HG03565 (cell line): ENCODE results near the gene ITGA6.

Source experiments
- ATAC-seq: cut with Tn5 transposase; IDR thresholded peaks from one replicate; pipeline ENCODE4 v1.9.1; 2021; ENCODE audit warnings: mild to moderate bottlenecking, moderate library complexity; ENCODE audit not compliant: unreplicated experiment

The ITGA6 gene

DNA sequence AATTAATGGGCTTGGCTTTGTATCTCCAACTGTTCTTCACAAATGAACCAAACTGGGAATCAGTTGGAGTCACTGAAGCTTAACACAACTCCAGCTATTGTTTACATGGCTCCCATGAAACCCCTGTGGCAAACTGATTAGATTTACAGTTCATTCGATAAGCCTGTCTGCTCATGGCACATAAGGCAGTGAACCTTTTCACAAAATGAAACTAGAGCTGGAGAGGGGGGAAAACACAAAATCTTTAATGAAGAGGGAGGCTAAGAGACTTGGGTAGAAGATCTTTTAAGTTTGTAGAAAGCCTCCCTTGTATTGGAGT, 11.6 kb upstream of the ITGA6 start:
- no peak for ATAC-seq

GRCh38 chr2:172416447-172417058, 10.8 kb upstream of the ITGA6 start:
- ATAC-seq, result no peak

GRCh38 chr2:172420216-172420615, 7.2 kb upstream of the ITGA6 start:
- no peak for ATAC-seq

GRCh38 chr2:172423160-172423559, 4.2 kb upstream of the ITGA6 start:
- no peak for ATAC-seq

- no peak for ATAC-seq
These were observed 2.0 kb upstream of the ITGA6 start for GRCh38 chr2:172425336-172425735.

- no peak for ATAC-seq
These were observed 641 bp upstream of the ITGA6 start for GRCh38 chr2:172426635-172427255.

GRCh38 chr2:172427990-172428831, 825 bp downstream of the ITGA6 start:
- no peak for ATAC-seq

GRCh38 chr2:172428832-172429210, 1.4 kb downstream of the ITGA6 start:
- no peak for ATAC-seq

DNA sequence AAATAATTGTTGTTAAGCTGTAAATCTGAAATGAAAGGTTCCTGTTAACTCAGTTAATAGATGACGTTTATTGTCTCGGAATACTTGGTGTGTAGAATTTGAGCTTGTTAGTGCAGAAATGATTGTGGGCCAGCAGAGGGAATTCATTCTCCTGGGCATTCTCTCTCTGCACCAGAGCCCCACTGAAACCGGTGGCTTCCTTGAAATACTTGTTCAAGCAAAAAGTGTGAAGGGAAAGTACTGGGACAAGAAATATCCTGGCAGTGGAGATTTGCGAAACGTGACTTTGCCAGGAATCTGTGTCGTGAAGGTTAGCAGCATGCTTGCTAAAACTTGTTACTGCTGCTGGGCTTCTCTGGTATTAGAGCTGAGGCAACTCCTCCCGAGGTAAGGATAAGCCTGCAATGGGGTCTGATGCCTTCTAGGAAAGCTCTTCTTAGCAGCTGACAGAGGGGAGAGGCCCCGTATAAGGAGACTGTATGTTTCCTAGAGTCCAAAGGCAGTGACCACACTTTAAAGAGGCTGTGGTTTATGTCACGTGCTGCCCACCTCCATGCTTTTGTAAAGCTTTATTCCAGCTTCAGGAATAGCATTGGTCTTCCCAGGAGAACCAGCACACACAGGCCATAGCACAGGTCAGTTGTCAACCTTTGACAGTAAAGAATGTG, 2.0 kb downstream of the ITGA6 start:
- ATAC-seq, result no peak

GRCh38 chr2:172430027-172430426, 2.6 kb downstream of the ITGA6 start:
- ATAC-seq, result no peak

GRCh38 chr2:172430678-172431077, 3.3 kb downstream of the ITGA6 start:
- ATAC-seq, result no peak

DNA sequence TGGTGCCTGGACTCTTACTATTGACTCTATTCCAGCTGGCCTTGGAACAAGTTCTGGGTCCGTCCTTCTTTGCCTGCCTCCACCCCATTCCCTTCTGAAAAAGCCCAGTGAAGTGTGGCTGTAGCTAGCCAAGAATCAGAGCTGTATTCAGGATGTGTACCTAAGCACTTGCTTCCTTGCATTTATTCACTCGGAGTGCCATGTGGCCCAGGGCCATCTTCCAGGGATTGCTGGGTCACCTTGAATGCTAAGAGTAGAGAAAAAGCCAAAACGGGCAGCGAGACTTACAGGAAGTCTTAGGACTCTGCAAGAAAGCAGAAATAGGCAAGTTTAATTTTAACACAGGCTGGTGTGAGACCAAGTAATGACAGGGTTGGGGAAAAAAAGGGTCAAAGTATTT, 4.1 kb downstream of the ITGA6 start:
- no peak for ATAC-seq

DNA sequence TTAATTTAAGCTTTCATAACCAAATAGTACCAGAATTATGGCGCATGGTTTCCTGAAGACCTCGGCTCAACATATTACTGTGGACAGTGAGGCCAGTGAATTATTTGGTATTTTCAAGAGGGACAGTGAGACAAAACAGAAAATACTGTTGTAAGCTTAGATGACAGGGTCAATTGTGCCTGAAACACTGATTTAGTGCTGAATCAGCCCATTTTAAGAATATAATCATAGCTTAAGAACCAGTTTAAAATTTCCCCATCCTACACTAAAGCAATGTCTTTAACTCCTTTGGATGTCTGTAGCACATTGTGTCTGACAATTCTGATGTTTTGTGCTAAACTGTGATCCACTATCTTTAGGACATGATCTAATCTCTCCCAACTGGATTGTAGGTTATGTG, 4.6 kb downstream of the ITGA6 start:
- ATAC-seq, result no peak

DNA sequence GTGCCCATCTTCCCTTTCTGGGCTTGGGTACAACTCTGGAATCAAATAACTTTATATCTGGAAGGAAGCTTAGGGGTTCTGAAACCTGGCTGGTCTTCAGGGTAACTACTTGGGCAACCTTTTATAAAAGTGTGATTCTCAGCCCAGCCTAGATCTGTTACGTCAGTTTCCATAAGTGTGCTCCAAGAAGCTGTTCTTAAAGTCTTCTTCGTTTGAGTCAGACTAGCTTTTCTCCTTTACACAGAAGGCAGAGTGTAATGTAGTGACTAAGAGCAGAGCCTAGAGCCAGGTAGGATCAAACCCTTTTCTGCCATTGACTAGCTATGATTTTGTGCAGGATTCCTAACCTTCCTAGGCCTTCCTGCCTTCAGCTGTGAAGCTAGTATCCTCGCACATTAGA, 5.8 kb downstream of the ITGA6 start:
- ATAC-seq, result no peak

DNA sequence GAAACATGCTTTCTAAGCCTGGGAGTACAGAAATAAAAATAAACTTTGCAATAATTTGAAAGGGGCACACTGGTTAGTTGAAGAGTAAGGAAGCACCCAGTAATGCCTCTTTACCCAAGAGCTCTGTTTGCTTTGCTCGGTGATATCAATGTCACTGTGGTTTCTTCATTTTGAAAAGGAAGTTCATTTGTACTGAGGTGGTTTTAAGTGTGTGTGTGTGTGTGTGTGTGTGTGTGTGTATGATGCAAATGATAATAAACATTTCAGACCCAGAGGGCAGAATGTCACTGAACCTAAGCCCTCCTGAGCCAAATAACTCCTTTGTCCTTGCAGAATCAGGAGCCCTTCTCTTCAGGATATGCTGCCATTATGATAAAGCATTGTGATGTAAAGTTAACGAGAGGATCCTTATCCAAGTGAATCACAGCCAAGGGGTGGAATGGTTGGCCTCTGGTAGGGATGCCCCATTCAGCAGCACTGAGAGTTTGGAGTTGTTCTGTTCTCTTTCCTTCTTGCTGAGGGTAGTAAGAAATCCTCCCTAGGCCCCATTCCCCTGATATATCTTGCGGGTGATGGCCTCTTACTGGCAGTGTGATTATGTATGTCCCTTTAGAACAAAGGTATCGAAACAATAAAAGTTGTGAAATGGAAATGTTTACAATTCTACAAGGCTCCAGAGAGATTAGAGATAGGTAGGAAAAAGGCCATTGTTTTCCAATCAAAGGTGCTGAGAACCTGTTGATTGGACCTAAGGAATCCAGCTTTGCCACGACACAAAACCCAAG, 7.6 kb downstream of the ITGA6 start:
- ATAC-seq, result no peak

DNA sequence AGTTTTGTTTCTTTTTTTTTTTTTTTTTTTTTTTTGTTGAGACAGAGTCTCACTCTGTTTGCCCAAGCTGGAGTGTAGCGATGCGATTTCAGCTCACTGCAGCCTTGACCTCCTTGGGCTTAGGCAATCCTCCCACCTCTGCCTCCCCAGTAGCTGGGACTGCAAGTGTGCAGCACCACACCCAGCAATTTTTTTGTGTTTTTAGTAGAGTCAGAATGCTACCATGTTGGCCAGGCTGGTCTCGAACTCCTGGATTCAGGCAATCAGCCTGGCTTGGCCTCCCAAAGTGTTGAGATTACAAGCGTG, 8.2 kb downstream of the ITGA6 start:
- ATAC-seq, result no peak

- no peak for ATAC-seq
These were observed 9.5 kb downstream of the ITGA6 start for GRCh38 chr2:172436889-172437288.

DNA sequence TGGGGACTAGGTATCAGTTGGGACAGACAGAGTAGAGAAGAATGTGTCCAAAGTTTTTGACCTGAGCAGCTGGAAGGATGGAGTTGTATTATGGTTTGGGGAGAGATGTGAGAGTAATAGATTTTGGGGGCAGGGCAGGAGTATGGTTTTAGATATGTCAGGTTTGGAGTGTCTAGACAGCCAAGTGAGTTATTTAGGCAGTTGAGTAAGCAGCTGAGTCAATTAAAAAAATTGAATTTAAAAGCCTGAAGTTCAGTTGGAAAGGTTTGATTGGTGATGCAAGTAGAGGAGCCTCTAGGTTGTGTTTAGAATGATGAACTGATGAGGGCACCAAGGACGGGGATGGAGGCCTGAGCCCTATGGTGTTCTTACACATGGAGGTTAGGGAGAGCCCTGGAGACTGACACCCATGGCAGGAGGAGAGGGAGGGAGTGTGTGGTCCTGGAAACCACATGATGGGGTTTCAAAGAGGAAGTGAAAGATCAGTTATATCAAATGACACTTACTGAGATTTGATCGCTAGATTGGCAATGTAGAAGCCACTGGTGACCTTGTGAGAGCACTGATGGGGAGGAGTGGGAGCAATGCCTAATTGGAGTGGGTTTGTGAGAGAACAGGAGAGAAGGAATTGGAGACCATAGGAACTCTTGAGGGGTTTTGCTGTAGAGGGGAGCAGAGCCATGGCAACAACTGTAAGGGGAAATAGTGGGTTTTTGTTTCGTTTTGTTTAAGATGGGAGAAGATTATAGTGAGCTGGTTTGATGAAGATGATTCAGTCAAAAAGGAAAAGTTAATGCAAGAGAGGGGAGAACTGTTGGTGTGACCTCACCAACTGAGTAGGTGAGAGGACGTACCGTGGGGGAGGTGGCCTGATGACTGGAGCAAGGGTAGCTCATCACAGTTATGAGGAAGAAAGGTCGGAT, 10.3 kb downstream of the ITGA6 start:
- peak; percentile 62 for ATAC-seq

- no peak for ATAC-seq
These were observed 11.5 kb downstream of the ITGA6 start for GRCh38 chr2:172438741-172439508.

DNA sequence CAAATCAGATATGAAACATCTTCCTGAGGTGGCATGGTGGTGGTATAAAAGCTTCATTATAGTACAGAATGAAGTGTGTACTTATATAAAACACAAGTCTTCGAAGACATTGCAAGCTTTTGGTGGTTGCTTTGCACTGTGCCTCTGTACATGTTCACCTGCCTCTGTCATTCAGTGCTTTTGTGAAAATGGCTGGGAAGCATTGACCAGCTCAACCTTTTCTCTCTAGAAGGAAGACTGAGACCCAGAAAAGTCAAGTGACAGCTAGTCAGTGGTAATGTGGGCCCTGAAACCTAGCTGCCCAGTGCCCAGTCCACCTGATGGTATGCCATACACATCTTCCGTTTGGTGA, 12.1 kb downstream of the ITGA6 start:
- no peak for ATAC-seq
